ENCODE measurements around the gene SH3PXD2A.
"Not testable (repeated sequence)": the region's sequence is repeated elsewhere in the genome, so short reads cannot be mapped to it uniquely, and the experiment has no call there.

The SH3PXD2A gene

DNA sequence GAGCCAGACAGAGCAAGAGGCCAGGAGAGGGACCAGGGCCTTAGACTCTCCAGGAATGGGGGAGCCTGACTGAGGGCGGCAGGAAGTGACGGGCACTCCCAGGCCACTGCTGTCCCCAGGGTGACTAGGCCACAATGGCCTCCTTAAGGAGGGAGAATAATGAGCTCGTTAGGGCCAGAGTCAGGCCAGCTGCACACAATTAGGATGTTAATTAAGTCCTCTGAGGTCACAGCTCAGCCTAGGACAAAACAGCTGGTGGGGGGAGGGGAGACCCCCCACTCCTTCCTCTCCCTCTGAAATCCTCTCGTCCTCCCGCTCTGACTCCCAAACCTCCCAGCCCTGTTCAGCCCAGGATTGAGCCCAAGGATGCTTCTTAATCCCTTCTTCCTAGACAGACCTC lies 218.9 kb downstream of the SH3PXD2A start:
- DNase-seq = no peak

DNA sequence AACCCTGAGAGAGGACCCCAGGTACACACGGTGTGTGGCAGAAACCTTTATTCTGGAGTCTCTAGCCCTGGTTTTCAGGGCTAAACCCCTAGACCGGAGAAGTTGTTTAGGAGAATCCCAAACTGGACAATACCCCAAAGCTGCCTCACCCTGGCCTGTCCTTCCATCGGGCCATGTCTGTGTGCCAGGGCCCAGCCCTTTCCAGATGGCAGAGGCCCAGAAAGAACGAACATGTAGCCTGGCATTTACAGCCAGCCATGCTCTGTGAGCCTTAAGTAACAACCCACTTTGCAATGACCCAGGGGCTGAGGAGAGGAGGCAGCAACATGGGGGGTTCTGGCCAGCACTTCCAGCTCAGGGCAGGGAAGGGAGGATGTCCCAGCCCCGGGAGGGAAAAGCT lies 219.8 kb downstream of the SH3PXD2A start:
- no peak for DNase-seq

DNA sequence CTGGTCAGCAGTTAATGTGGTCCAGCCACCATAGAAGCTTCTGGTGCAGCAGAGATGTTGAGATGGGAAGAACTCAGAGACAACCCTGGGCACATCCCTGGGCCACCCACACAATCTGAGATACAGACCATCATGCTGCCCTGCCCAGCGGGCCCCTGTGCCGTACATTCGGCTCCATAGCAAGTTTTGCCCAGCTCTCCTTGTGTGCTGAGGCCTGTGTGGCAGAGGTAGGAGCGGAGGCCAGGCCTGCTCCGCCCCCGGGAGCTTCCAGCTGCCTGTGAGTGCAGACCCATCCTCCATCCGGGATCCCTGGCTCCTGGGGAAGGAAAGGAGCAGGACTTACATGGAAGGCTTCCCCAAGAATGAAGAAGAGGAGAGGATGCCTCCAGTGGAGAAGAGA lies 221.5 kb downstream of the SH3PXD2A start:
- no peak for DNase-seq

DNA sequence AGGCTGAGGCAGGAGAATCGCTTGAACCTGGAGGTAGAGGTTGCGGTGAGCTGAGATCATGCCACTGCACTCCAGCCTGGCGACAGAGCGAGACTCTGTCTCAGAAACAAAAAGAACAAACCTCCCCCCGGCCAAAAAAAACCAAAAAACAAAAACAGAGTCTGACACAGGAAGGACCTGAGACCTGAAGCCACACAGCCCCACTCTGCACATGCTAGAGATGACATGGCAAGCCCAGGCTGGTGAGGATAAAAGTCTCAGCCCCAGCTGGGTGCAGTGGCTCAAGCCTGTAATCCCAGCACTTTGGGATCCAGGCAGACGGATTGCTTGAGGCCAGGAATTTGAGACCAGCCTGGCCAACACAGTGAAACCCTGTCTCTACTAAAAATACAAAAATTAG lies 222.5 kb downstream of the SH3PXD2A start:
- DNase-seq = not testable (repeated sequence)

DNA sequence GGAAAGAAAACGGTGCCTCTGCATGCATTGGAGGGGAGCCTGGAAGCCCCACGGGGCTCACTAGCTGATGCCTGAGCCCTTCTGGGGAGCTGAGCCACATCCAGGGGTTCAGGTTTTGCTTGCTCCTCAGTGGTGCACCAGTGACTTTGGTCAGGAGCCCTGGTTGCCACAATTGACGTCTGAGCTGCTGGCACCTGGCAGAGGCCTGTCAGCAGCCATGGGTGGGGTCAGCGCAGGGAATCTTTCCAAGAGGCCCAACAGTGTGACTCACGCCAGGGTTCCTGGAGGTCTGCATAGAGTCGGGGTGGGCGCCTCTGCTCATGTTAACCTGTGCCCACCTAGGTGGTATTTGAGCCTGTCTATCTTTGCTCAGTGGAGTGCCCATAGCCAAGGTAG lies 223.1 kb downstream of the SH3PXD2A start:
- no peak for DNase-seq

DNA sequence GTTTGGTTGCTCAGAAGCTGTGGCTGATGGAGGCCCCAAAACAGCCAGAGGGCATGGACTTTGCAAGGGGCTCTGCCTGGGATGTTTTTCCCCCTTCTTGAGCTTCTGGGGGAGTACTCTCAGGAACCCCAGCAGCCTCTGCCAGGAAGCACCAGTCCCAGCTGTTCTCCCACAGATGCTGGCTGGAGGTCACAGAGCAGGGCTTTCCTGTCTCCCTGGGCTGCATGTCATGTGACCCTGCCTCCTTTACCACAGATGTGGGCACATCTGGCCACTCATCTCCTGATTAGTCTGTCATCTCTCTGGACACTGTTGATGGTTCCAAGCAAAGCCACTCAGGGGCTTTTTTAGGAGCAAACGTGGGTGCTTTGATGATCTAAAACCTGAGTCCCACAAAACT lies 225.2 kb downstream of the SH3PXD2A start:
- no peak for DNase-seq

DNA sequence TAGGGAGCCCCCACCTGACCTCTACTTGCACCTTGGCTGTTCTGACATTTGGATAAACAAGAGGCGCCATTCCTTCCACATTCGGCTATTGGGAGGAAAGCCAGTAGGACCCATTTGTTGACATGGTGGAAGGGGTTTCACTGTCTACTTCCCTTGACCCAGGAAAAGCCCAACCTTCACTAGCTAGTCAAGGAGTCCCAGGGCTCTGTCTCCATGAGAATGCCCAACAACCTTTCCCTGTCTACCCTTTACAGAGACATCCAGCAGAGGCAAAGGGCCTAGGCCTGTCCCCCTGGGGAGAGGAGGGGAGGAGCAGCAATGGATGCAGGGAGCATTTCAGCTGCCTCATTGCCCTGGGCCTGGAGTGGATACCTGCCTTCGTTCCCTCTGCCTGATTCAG lies 225.8 kb downstream of the SH3PXD2A start:
- no peak for DNase-seq

DNA sequence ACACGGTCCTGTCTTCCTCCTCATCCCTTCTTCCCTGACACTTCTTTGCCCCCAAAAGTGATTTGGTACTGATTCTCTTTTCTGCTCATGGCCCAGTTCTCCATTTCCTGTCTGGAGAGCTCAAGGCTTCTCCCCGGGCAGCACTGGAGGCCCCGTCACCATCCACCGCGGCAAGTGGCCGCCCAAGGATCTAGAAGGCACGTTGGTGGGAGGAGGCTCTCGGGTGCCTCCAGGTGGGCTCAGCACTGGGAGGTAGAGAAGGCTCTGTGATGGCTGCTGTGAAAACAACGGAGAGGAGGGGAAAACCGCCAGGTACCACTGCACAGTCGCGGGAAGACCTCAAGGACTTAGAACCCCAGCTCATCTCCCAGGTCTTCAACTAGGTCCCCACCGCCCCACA lies 227.5 kb downstream of the SH3PXD2A start:
- no peak for DNase-seq

DNA sequence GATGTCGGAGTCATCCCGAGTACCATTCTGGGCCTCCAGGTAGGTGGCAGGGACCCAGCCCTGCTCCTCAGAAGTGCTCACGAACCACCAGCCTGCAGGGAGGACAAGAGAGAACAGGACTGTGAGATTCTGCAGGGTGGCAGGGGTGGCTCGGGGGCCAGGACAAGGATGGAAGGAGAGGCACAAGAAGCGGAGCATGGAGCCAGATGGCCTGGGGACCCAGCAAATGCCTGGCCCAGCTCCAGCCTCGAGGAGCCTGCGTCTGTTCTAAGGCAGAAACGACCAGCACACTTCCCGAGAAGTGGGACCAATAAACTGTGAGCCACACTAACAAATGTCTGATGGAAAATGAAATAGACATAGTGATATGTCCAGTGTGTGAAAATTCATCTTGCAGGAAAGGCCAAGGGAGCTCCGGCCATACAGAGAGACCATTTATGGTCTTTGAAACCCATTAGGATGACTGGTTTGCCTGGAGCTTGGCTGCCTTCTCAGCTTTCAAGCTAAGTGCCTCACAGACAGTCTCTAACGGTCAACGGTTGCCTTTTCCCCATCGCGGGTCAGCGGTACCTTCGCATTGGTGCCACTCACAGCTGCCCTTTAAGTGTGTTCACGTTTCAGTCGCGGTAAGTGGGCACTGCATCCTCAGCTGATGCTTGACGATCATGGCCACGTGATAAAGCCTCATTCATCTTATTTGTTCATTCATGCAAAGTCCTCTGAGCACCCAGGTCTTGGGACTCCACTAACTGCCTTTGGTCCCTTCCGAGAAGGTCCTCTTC lies 228.1 kb downstream of the SH3PXD2A start:
- no peak for DNase-seq

DNA sequence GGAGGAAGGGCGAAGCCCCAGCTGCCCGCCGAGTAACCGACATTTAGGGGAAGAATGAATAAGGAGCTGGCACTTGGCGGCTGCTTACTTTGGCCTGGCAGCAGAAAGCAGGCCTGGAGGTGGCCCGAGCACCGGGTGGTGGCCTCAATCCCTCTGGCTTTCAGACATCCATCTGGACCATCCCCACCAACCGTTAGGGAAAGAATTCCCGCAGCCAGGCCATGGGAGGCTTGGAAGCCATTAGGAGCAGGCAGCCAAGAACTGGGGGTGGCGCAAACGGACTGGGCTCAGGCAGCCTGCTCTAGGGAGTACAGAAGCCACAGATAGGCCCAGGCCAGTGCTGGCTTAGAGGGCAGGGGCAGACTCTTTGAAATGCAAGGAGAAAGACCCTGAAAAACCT lies 229.2 kb downstream of the SH3PXD2A start:
- DNase-seq = no peak

DNA sequence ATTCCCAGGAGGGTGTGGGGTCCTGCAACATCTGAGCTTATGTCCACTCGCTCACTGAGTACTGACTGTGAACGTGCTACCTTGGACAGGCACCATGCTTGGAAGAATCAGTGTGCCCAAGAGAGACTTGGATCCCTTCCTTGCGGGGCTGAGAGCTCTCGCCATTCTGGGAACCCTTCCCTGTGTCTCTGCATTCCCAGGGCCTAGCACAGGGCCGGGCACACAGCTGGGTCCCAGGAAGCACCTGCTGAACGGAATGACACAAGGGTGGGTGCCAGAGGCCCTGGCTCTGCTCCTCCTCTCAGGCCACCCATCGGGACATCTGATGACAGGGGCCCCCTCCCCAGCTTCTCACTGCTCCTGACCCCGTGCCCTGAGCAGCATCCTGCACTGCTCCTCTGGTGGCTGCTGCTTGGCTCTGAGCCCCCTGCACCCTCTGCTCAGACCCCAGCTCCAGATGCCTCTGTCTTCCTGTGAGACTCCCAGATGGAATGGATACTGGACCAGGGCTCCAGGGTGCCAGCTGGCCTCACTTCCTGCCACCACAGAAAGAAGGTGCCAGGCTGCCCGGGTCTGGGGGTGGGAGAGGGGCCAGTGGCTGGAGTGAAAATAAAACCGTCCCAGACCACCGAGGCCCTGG lies 232.3 kb downstream of the SH3PXD2A start:
- no peak for DNase-seq

DNA sequence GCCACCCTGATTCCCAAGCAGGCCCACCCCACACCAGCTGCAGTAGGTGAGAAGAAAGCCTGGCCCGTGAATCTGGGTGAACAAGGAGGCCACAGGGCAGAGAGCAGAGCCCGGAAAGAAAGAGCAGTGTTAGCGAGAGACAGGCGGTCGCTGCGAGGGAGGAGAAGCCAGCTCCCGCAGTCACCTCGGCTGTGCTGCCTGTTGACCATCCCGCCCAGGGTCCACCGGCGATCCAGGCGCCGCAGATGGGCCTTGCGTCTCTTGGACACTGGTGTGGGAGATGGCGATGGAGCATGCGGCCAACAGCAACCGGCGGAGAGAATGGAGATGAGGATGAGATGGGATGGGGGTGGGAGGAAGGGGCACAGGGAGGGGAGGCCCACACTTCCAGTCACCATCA lies 233.1 kb downstream of the SH3PXD2A start:
- no peak for DNase-seq

DNA sequence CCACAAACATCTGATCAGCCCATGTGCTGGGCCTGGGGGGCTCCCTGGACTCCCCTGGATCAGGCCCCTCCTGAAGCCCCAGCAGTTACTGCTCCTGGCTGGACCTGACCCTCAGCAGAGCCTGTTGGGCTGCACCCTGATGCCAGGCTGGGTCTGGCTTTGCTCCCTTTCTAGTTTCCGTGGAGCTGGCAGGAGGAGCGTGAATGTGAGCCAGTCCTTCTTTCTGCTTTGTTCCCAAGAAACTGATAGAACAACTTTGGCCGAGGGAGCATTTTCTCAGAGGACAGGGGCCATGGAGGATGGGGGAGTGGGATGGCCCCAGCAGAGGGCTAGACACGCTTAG lies 233.6 kb downstream of the SH3PXD2A start:
- DNase-seq = no peak

DNA sequence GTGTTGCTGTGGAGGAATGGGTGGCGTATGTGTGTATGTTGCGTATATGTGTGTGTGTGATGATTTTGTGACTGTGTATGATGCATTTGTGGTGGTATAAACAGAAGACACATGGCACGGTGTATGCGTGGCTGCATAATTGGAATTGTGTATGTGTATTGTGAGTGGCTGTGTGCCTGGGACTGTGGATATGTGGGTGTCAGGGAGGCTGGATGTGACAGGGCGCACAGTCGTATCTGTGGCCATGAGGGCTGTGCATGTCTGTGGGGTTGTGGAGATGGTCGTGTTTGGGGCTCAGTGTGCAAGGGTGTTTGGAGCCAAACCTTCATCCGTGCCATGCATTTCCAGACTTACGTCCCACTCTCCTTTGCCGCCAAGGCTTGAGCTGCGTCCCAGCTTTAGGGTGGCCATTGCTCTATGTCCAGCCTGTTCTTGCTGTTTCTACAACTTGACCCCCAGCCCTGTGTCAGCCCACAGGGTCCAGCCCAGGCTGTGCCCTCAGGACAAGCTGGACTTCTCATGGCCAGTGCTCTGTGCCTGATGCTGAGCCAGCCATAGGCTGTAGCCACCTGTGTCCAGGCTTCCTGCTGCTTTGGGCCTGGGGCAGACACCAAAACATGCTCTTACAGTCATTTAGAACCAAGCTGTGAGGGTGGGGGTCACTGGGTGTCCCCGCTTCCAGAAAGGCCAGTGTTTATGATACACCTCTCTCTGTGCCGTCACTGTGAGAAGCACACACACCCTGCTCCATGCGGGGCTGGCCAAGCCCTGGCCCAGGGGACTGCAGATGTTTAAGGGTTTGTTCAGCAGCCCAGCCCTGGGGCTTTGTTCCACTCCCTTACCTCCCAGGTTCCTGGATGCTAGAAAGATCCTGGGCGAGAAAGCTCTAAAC lies 234.2 kb downstream of the SH3PXD2A start:
- no peak for DNase-seq

DNA sequence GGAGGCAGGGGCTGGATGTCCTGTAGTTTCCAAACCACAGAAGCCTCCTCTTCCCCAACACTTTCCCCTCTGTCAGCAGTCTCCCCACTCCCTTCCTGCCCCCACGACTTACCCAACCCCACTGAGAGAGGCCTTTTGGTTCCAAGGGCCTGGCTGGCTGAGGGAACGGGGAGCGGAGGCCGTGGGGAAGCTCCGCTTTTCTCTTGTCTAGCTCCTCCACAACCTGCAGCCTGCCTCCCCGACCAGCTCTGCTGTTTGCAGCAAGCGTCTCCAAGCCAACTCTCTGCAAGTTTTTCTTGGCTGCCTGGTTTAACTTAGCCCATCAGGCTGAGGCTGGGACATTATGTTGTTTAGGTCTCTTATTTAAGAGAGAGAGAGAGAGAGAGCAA lies 235.0 kb downstream of the SH3PXD2A start:
- no peak for DNase-seq

DNA sequence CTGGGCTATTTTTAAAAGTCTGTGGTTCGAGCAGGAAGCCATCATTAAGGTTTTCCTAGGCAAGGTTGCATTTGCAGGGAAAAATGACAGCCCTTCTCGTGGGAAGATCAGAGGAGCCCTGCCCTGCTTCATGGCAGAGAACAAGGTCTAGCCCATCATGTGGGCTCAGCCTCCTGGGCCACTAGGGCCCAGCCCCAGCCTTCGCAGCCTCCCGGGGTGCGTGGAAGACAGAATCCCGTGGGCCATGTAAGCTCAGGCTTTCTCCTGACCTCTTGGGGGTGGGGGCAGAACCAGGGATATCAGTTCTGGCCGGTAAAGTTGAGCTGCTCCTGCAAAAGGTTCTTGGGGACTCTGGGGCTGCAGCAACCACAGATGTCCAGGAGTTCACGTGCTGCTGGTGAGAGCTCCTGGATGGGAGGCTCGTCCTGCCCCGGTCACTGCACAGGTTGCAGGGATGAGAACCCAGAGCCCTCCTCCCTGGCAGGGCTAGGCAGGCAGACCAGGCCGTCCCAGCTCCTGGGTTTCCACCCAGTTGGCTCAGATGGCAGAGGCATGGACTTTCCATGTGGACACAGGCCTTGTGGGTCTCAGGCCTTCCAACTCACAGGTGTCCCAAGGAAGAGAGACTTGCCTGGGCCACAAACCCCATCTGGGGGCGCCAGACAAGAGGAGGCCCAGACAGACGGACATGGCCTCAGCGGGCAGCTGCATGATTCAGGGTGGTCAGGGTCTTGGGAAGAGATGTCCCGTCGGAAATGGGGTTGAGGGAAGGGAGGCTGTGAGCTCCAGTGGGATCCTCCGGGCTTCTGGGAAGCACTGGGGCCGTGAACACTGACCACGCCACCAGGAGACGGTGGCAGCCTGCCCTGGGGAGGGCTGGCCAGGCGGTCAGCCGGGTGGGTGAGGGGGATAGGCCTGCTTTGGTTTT lies 235.7 kb downstream of the SH3PXD2A start:
- no peak for DNase-seq

DNA sequence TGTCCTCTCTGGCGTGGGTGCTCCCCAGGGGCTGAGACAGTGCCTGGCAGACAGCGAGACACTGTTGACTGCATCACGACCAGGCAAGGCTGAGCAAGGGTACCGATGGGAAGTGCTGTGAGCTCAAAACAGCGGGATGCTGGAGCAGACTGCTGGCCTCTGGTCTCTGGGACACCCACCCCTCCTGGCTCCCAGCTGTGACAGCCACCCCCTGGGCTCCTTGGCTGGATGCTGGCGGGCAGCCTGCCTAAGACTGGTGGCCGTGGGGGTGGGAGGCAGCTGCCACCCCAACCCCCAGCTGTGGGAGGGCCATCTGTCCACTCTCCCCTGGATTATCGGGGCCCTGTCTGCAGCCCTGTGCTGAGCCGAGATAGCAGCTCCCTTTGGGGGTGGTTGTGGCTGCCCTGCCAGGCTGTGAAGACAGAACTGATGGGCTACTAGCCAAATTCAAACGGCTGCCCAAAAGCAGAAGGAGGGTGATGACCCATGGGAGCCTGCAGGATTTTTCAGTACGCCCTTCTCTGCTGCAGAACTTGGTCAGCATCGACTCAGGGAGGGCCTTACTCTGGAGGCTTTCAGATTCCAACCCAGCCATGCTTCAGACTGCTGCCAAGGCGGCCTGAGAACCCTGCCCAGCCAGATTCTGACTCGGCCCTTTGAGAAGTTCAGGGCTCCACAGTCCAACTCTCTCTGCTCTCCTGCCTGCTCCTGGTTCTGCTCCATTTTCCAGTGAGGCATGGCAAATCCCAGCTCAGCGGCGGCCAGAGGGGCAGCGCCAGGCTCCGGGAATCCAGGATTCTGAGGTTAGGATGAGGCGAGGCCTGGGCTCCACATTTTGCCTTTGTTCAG lies 236.6 kb downstream of the SH3PXD2A start:
- DNase-seq = peak; percentile 70

DNA sequence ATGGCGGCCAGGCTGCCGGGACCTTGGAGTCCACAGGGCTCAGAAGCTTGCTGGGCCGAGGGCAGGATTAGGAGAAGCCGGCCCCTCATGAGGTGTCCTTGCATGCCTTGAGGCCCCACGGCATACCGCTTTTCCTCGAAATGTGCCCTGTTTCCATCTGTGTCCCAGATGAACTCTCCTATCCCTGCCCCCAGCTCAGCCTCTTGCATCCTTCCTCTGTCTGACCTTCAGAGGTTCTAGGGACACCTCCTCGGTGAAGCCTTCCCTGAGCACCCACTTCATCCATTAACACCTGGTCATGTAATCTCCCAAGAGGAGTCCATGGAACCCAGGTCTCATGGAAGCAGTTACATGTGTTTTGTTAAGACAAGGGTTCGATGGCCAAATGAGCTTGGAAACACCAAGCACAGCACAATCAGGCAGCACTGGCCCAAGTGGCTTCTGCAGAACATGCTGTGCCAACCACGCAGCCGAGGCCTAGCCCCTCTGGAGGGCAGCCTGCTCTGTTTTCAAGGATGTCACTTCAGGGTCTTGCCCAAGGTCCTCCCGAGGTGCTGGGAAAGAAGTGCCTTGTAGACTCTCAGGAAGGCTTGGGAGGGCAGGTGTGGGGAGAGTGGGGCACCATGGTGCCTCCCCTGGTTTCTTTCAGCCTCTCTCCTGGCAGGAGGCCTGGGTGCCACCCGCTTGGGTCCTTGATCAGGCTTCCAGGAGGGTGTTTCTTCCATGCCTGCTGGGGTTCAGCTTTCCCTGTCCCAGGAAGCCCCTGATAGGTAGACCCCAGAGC lies 237.6 kb downstream of the SH3PXD2A start:
- no peak for DNase-seq

DNA sequence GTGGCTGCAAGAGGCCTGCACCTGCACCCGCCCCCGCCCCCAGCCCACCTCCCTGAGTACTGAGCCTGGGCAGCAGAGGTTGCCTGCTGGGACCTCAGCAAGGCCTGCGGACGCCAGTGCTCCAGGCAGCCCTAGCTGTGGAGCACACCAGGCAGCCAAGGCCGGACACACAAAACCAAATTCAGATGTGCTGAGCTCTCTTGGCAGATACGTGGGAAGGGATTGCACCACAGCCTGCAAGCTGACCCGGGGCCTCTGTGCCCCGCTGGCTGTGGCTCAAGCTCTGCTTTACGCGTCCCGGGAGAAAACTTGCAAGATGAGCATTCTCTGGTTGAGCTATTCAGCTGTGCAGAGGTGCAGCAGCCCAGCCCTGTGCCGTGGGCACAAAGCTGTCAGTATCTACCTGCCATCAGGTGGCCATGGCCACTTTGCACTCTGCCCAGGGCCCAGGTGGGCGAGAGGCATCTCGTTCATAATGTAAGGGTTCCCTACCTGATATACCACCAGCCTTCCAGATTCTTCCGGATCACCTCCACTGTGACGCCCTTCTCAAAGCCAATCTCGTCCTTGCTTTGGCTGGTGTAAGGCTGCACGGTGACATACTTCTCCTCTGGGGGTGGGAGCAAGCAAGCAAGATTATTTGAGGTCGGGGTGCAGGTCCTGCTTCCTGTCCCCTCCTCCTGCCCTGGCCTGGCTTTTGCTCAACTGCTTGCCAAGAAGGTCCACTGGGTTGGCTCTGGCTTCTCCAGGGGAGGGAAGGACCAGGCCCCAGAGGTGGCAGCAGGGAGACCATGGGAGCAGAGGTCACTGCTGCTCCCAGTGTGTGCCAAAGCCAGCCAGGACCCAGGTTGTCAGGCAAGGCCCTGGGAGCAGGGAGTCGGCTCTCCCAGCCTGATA lies 238.4 kb downstream of the SH3PXD2A start:
- DNase-seq = no peak
